Neural cell (in vitro differentiated cells): ENCODE measurements around the gene SLC9A5.

Source experiments
- POLR2AphosphoS5 ChIP-seq: IDR thresholded peaks from 2 replicates; pipeline ENCODE4 v1.6.1; 2012
- REST ChIP-seq: IDR thresholded peaks from 2 replicates; pipeline ENCODE4 v1.6.1; 2012; ENCODE audit warnings: borderline replicate concordance

- TF ChIP-seq POLR2AphosphoS5, result no peak
- TF ChIP-seq REST, result no peak
Observed at GRCh38 chr16:67250045-67250327, 1.2 kb downstream of the SLC9A5 start.
